ENCODE data around the gene PPP4R3A. TPM values are rescaled to one million over a fixed set of nuclear protein-coding genes. Genes with fewer than 3 reads are reported as not detected.
"Not testable (repeated sequence)": the region's sequence is repeated elsewhere in the genome, so short reads cannot be mapped to it uniquely, and the experiment has no call there.

The PPP4R3A gene
- total RNA-seq, 4 donors from 2014 or later = 79.4 to 132 (median 100) TPM

DNA sequence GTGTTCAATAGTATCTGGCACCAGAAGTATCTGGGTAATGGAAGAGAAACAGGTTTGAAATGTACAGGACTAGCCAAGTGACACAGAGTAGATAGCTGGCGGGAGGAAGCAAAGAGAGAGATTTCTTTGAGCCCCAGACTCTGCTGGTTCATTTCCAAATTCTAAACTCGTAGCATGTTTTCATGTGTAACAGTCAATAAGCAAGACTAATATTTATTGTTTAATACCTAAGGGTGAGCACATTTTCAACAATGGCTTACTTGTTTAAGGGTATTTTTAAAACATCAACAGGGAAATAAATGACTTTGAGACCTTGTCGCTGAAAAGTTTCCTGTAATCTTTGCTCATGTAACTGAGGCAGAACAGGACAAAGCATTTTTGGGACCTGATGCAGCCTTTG lies 80.7 kb downstream of the PPP4R3A start:
- Histone ChIP-seq H3K27ac (no peak overlapping the region), H3K36me3 (no peaks in the 10 kb centered on the region), H3K27me3 (no peaks in the 10 kb centered on the region), H3K4me1 (peaks cover 4% of the 10 kb centered on the region), H3K4me3 (no peak overlapping the region), H3K9me3 (no peaks in the 10 kb centered on the region)
- DNase-seq (ENCODE audit: low spot score in 2 of 2) = no peak
- no peak for TF ChIP-seq EP300 (IDR thresholded peaks at IDR 0.05)
- no peak for TF ChIP-seq POLR2AphosphoS5 (IDR thresholded peaks at IDR 0.05)
- TF ChIP-seq POLR2A (IDR thresholded peaks at IDR 0.05) = no peak
- TF ChIP-seq, protein P1, sequence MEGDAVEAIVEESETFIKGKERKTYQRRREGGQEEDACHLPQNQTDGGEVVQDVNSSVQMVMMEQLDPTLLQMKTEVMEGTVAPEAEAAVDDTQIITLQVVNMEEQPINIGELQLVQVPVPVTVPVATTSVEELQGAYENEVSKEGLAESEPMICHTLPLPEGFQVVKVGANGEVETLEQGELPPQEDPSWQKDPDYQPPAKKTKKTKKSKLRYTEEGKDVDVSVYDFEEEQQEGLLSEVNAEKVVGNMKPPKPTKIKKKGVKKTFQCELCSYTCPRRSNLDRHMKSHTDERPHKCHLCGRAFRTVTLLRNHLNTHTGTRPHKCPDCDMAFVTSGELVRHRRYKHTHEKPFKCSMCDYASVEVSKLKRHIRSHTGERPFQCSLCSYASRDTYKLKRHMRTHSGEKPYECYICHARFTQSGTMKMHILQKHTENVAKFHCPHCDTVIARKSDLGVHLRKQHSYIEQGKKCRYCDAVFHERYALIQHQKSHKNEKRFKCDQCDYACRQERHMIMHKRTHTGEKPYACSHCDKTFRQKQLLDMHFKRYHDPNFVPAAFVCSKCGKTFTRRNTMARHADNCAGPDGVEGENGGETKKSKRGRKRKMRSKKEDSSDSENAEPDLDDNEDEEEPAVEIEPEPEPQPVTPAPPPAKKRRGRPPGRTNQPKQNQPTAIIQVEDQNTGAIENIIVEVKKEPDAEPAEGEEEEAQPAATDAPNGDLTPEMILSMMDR (IDR thresholded peaks at IDR 0.05) = no peak
- 67% methylated on average over 3 of the region's 3 CpGs for WGBS

DNA sequence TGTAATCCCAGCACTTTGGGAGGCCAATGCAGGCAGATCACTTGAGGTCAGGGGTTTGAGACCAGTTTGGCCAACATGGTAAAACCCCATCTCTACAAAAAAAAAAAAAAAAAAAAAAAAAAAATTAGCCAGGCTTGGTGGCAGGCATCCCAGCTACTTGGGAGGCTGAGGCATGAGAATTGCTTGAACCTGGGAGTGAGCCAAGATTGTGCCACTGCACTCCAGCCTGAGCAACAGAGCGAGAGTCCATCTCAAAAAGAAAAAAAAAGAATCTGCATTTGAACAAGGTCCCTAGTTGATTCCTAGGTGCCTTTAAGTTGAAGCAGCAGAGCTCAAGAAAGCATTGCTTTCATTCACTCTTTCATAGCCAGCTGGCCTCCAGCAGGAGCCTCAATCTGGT lies 81.2 kb downstream of the PPP4R3A start:
- not testable (repeated sequence) for H3K36me3 ChIP-seq; H3K9me3 ChIP-seq; H3K27ac ChIP-seq; H3K27me3 ChIP-seq; H3K4me1 ChIP-seq; H3K4me3 ChIP-seq; DNase-seq (ENCODE audit: low spot score in 2 of 2)
- WGBS = 39% methylated on average over 1 of the region's 1 CpG

DNA sequence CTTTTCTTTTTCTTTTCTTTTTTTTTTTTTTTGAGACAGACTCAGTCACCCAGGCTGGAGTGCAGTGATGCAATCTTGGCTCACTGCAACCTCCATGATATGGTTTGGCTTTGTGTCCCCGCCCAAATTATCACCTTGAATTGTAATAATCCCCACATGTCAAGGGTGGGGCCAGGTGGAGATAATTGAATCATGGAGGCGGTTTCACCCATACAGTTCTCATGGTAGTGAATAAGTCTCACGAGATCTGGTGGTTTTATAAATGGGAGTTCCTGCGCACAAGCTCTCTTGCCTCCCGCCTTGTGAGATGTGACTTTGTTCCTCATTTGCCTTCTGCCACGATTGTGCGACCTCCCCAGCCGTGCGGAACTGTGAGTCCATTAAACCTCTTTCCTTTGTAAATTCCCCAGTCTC lies 84.6 kb downstream of the PPP4R3A start:
- H3K27ac ChIP-seq; DNase-seq (ENCODE audit: low spot score in 2 of 2); H3K4me1 ChIP-seq; H3K27me3 ChIP-seq; H3K36me3 ChIP-seq; H3K4me3 ChIP-seq; H3K9me3 ChIP-seq: not testable (repeated sequence)
- 77% methylated on average over 9 of the region's 9 CpGs for WGBS

DNA sequence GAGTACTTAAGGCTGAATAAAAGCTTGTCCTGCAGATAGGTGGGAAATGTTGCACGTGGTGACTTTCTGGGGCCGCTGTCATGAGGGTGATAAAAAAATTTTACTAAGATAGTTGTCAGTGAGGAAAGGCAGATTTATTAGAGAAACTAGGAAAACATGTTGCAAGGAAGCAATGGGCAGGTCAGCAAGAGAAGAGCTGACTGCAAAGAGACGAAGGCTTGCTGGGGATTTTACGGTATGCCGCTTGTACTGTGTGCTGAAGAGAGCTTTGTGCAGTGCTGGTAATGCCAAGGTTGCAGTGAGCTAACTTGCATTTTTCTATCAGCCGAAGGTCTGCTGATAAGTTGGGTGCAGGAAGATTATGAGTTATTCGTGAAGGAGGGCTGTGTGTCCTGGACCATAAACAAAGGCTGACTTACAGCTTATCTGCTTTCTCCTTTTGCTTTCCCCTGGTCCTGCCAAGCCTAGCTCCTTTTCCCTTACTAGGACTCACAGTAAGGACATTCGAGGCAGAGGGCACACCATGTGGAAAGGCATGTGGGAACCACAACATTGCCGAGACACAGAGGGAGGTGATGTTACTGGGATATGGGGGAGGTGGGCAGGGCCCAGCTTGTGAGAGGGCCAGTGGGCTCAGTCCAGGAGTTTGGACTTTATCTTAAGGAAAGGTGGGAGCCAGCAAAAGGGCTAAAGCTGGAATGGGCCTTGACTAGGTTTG lies 85.1 kb downstream of the PPP4R3A start:
- no peaks in the 10 kb centered on the region for H3K36me3 ChIP-seq
- peaks cover 4% of the 10 kb centered on the region for H3K4me1 ChIP-seq
- DNase-seq (ENCODE audit: low spot score in 2 of 2) = no peak
- no peaks in the 10 kb centered on the region for H3K27me3 ChIP-seq
- no peaks in the 10 kb centered on the region for H3K9me3 ChIP-seq
- TF ChIP-seq POLR2AphosphoS5 (IDR thresholded peaks at IDR 0.05) (no peak), EP300 (IDR thresholded peaks at IDR 0.05) (no peak), POLR2A (IDR thresholded peaks at IDR 0.05) (no peak)
- TF ChIP-seq, protein P1 (IDR thresholded peaks at IDR 0.05) = no peak
- no peak overlapping the region for H3K4me3 ChIP-seq
- 80% methylated on average over 9 of the region's 9 CpGs for WGBS
- H3K27ac ChIP-seq = no peak overlapping the region

DNA sequence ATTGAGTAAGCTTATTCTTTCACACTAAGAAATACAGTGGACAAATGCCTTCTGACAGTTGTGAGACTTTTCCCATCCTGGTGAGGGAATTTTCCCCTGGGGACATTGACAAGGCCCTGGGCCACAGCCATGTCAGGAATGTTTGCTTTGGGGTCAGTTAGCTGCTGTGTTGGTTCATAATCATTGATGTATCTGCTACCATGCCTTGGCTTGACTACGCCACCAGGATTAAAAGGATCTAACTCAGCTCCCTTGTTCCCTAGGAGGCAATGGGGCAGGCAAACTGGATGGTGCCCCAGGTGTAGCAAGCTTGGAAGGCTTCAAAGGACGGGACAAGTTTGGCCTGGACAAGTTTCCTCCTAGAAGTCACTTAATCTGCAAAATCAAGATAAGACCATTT lies 89.4 kb downstream of the PPP4R3A start:
- 72% methylated on average over 2 of the region's 2 CpGs for WGBS

DNA sequence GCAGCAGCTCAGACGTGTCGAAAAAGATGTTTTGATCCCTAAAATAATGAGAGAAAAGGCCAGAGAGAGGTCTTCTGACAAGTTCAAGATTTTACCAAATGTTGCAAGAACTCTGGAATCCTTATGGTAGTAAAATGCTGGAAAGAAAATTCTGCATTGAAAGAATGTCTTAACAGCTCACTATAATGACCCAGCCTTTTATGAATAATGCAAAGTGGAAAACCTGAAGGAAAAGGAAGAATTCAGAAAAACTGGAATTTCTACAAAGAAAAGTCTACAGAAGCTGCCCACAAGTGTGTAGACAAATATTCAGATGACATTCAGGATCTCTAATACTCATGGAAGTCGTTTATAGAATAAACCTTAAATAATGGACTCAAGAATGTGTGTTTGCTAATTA lies 90.7 kb downstream of the PPP4R3A start:
- Histone ChIP-seq H3K27ac (no peak overlapping the region), H3K27me3 (no peaks in the 10 kb centered on the region), H3K9me3 (no peaks in the 10 kb centered on the region), H3K4me3 (no peak overlapping the region), H3K4me1 (peaks cover 35% of the 10 kb centered on the region), H3K36me3 (no peaks in the 10 kb centered on the region)
- no peak for DNase-seq (ENCODE audit: low spot score in 2 of 2)
- TF ChIP-seq EP300 (IDR thresholded peaks at IDR 0.05) = no peak
- no peak for TF ChIP-seq POLR2AphosphoS5 (IDR thresholded peaks at IDR 0.05)
- TF ChIP-seq POLR2A (IDR thresholded peaks at IDR 0.05) = no peak
- TF ChIP-seq, protein P1 (IDR thresholded peaks at IDR 0.05) = no peak
- WGBS = 39% methylated on average over 3 of the region's 3 CpGs

More for the DNA sequence above, 89.4 kb downstream of the PPP4R3A start:
- H3K4me1 ChIP-seq = peaks cover 31% of the 10 kb centered on the region
- TF ChIP-seq, protein P1 (IDR thresholded peaks at IDR 0.05) = no peak
- no peak for TF ChIP-seq POLR2A (IDR thresholded peaks at IDR 0.05)
- TF ChIP-seq EP300 (IDR thresholded peaks at IDR 0.05) = no peak
- TF ChIP-seq POLR2AphosphoS5 (IDR thresholded peaks at IDR 0.05) = no peak
- H3K36me3 ChIP-seq = no peaks in the 10 kb centered on the region
- DNase-seq (ENCODE audit: low spot score in 2 of 2) = no peak
- no peaks in the 10 kb centered on the region for H3K27me3 ChIP-seq
- no peak overlapping the region for H3K27ac ChIP-seq
- H3K4me3 ChIP-seq = no peak overlapping the region
- H3K9me3 ChIP-seq = no peaks in the 10 kb centered on the region
